Mucosa of rectum (tissue), 2 donors: ENCODE measurements around the gene OR2B2.
"Not testable (repeated sequence)": the region's sequence is repeated elsewhere in the genome, so short reads cannot be mapped to it uniquely, and the experiment has no call there.

ENCODE experiments used
- H3K27ac ChIP-seq, 2 donors: one replicate each; pipeline ENCODE4 v1.7.0; 2013; ENCODE audit warnings: inconsistent platforms in 2 of 2, low read depth in 2 of 2, low read length in 2 of 2
- H3K27me3 ChIP-seq, 2 donors: one replicate each; pipeline ENCODE4 v1.7.0; 2013; ENCODE audit warnings: low read length in 2 of 2; ENCODE audit not compliant: control insufficient read depth in 2 of 2, insufficient read depth in 2 of 2
- H3K36me3 ChIP-seq, 2 donors: one replicate each; pipeline ENCODE4 v1.7.0; 2013; ENCODE audit warnings: low read length in 2 of 2; ENCODE audit not compliant: control insufficient read depth in 2 of 2, insufficient read depth in 2 of 2
- H3K4me1 ChIP-seq, 2 donors: one replicate each; pipeline ENCODE4 v1.7.0; 2013; ENCODE audit warnings: low read length in 2 of 2, mild to moderate bottlenecking in 1 of 2; ENCODE audit not compliant: control insufficient read depth in 2 of 2, insufficient read depth in 2 of 2
- H3K4me3 ChIP-seq, 2 donors: one replicate each; pipeline ENCODE4 v1.7.0; 2013; ENCODE audit warnings: low read length in 2 of 2
- H3K9ac ChIP-seq, 2 donors: one replicate each; pipeline ENCODE4 v1.7.0; 2013; ENCODE audit warnings: low read length in 2 of 2, low read depth in 1 of 2, mild to moderate bottlenecking in 1 of 2
- H3K9me3 ChIP-seq, 2 donors: one replicate each; pipeline ENCODE4 v1.7.0; 2013; ENCODE audit warnings: low read length in 2 of 2; ENCODE audit not compliant: control insufficient read depth in 2 of 2
- donor health status: healthy.
- donor health status: Normal muscosa, but diverticular disease.

OR2B2 gene

DNA sequence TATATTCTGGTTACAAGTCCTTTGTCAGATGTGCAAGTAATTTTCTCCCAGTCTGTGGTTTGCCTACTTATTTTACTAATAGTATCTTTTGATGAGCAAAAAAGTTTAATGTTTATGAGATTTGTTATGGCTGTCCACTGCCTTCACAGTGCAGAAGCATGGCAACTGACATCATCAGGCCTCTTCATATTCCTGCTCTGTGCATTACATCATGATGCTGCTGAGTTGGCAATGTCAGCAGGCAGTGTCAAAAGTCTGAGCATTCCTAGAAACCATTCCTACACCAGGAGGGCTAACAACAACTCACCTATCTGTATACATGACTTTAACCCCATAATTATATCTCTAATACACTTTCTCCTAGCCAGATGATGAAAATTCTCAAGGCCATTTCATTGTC lies 10.8 kb upstream of the OR2B2 start:
- Histone ChIP-seq H3K4me3 (no peak overlapping the region), H3K27ac (no peak overlapping the region), H3K9ac (no peak overlapping the region), H3K36me3 (no peaks in the 10 kb centered on the region), H3K4me1 (no peaks in the 10 kb centered on the region), H3K9me3 (no peaks in the 10 kb centered on the region), H3K27me3 (no peaks in the 10 kb centered on the region)

DNA sequence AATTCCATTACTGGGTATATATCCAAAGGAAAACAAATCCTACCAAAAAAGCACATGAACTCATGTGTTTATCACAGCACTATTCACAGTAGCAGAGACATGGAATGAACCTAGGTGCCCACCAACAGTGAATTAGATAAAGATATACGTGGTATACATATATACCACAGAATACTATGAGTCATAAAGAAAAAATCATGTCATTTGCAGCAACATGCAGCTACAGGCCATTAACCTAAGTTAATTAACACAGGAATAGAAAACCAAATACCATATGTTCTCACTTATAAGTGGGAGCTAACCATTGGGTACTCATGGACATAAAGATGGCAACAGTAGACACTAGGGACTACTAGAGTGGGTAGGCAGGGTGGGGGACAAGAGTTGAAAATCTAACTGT lies 4.2 kb downstream of the OR2B2 start:
- H3K9ac ChIP-seq, result no peak overlapping the region

DNA sequence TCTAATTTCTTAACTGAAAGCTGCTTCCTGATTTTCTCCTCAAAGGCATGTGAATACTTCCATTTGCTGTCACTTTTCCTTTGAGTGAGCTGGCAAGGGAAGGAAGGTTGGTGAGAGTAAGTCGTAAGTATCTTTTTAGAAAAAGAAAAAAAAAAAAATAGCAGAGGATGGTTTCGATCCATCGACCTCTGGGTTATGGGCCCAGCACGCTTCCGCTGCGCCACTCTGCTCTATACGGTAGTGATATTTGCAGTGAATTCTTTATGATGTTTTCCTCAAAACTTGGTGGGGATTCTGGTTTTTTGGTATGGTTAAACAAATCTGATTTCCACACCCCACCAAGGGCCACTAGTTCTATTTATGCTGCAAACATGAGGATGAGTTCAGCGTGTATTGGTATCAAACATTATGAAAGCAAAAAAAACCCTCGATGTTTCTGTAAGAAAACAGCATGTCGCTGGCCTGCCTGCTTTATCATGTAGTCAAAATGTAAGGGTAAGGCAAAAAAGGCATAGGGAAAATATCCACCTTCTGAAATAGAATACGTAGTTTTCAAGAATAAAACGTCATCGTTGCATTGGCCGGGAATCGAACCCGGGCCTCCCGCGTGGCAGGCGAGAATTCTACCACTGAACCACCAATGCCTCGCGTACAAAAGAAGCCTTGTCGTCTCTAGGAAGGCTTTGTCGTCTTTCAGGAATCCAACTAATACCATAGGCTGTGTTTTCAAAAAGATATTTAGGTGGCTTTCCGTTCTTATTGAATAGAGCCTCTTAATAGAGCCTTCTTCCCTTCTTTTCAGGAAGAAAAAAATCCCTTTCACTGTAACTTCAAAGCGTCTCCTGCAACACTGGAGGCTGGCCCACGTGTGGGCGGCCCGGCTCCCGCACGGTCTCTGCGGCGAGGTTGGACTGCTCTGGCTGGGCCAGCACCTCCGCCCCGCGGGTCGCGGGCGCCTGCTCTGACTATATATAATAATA lies 9.6 kb downstream of the OR2B2 start:
- H3K36me3 ChIP-seq, result no peaks in the 10 kb centered on the region
- no peaks in the 10 kb centered on the region for H3K9me3 ChIP-seq
- peak overlapping the region; percentile 55 to 84 for H3K9ac ChIP-seq
- H3K4me1 ChIP-seq, result peaks cover 0 to 4% of the 10 kb centered on the region in 2 donors
- H3K27ac ChIP-seq, result peak overlapping the region; percentile 87 to 89
- H3K4me3 ChIP-seq, result peak overlapping the region; percentile 71 to 92
- H3K27me3 ChIP-seq, result no peaks in the 10 kb centered on the region

More for the DNA sequence above, 4.2 kb downstream of the OR2B2 start:
- H3K27me3 ChIP-seq, result no peaks in the 10 kb centered on the region
- H3K4me3 ChIP-seq, result no peak overlapping the region
- no peaks in the 10 kb centered on the region for H3K9me3 ChIP-seq
- no peak overlapping the region for H3K27ac ChIP-seq
- no peaks in the 10 kb centered on the region for H3K4me1 ChIP-seq
- no peaks in the 10 kb centered on the region for H3K36me3 ChIP-seq

DNA sequence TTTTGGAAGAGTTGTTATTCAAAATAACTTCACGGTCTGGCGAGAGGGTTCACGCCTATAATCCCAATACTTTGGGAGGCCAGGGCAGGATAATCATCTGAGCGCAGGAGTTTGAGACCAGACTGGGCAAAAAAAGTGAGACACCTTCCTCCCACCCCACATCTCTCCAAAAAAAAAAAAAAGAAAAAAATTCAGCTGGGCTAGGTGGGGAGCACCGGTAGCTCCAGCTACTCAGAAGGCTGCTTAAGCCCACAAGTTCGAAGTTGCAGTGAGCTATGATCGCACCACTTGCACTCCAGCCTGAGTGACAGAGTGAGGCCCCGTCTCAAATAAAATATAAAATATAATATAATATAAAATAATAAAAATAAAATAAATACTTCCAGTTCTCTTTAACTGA lies 10.4 kb downstream of the OR2B2 start:
- H3K9me3 ChIP-seq, result no peaks in the 10 kb centered on the region
- H3K9ac ChIP-seq, result no peak overlapping the region
- H3K27ac ChIP-seq, result no peak overlapping the region
- no peaks in the 10 kb centered on the region for H3K27me3 ChIP-seq
- H3K4me3 ChIP-seq, result no peak overlapping the region
- H3K4me1 ChIP-seq, result peaks cover 0 to 4% of the 10 kb centered on the region in 2 donors
- no peaks in the 10 kb centered on the region for H3K36me3 ChIP-seq

DNA sequence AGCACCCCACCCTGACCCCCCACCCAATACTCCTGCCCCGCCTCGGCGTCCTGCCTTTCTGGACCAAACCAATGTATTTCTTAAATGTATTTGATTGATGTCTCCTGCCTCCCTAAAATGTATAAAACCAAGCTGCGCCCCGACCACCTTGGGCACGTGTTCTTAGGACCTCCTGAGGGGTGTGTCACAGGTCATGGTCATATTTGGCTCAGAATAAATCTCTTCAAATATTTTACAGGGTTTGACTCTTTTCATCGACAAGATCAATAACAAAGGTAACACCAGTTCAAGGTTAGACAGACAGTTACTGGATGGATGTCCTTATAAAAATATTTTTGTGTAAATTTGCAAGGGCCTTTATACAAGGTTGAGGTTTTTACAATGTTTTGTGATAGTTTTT lies 12.0 kb downstream of the OR2B2 start:
- not testable (repeated sequence) for H3K27ac ChIP-seq, H3K4me3 ChIP-seq, H3K9me3 ChIP-seq, H3K4me1 ChIP-seq, H3K27me3 ChIP-seq, H3K9ac ChIP-seq, H3K36me3 ChIP-seq

DNA sequence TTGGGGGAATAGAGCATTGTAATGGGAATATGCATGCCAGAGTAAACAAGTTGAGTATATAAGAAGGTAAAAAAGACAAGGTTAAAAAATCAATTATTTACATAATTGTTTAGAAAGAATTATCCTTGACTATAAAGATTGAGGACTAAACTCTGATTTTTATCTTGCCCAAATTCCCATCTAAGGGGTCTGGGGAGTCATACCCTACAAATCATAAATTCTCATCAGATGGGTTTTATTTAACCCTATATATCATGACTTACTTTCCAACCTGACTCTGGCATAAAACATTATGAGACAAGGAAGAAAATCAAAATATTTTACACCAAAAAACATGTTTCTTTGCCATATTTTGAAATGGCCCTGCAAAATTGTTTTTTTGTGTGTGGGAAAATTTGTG lies 12.7 kb downstream of the OR2B2 start:
- Histone ChIP-seq H3K9me3 (no peaks in the 10 kb centered on the region), H3K36me3 (no peaks in the 10 kb centered on the region), H3K9ac (no peak overlapping the region), H3K27me3 (no peaks in the 10 kb centered on the region), H3K4me3 (no peak overlapping the region), H3K27ac (no peak overlapping the region), H3K4me1 (peaks cover 0 to 4% of the 10 kb centered on the region in 2 donors)

DNA sequence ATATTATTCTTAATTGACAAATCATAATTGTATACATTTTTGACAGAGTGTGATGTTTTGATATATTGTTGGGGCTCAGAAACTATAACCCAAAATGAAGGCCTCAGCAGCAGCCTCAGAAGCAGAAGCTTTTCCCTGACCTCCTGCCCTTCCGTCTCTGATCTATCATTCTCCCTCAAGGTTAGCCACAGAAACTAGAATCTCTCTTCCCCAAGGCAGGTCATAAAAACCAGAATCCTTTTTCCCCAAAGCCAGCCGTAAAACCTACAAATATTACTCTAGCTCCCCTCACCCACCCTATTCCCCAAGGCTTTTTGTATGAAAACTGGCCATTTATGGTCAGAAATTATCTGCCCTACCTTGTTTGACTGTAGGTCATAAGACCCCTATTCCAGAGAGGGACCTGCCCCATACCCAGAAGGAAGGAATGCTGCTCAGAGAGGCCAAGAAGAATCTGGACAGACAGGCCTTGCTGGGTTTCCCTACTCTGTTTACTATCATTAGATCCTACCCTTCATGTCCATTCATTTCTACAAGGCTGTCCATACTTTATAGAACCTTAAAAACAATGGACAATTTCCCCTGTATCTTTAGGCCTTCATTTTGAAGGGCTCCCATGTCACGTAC lies 14.5 kb downstream of the OR2B2 start:
- no peak overlapping the region for H3K9ac ChIP-seq
- no peak overlapping the region for H3K4me3 ChIP-seq
- H3K9me3 ChIP-seq, result no peaks in the 10 kb centered on the region
- H3K36me3 ChIP-seq, result no peaks in the 10 kb centered on the region
- H3K27me3 ChIP-seq, result no peaks in the 10 kb centered on the region
- no peak overlapping the region for H3K27ac ChIP-seq
- H3K4me1 ChIP-seq, result peaks cover 8 to 15% of the 10 kb centered on the region in 2 donors

DNA sequence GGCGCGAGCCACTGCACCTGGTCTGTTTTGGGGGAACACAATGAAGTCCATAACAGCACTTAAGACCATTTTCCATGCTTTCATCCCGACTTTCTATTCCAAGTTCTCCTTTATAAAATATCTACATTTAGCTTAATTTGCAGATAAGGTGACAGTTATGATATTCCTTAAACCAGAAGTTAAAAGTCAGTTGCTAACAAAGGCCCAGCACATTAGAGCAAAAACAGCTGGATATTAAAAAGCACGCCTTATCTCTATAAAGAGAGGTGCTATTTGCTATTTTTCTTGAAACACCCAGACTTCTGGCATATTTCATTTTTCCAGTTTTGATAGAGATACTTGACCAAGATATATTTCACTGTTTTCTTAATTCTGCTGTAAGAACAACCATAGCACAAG lies 15.8 kb downstream of the OR2B2 start:
- H3K36me3 ChIP-seq, result no peaks in the 10 kb centered on the region
- H3K27me3 ChIP-seq, result no peaks in the 10 kb centered on the region
- H3K4me1 ChIP-seq, result peaks cover 10 to 13% of the 10 kb centered on the region in 2 donors
- H3K9me3 ChIP-seq, result no peaks in the 10 kb centered on the region
- no peak overlapping the region for H3K4me3 ChIP-seq
- no peak overlapping the region for H3K9ac ChIP-seq
- H3K27ac ChIP-seq, result no peak overlapping the region

DNA sequence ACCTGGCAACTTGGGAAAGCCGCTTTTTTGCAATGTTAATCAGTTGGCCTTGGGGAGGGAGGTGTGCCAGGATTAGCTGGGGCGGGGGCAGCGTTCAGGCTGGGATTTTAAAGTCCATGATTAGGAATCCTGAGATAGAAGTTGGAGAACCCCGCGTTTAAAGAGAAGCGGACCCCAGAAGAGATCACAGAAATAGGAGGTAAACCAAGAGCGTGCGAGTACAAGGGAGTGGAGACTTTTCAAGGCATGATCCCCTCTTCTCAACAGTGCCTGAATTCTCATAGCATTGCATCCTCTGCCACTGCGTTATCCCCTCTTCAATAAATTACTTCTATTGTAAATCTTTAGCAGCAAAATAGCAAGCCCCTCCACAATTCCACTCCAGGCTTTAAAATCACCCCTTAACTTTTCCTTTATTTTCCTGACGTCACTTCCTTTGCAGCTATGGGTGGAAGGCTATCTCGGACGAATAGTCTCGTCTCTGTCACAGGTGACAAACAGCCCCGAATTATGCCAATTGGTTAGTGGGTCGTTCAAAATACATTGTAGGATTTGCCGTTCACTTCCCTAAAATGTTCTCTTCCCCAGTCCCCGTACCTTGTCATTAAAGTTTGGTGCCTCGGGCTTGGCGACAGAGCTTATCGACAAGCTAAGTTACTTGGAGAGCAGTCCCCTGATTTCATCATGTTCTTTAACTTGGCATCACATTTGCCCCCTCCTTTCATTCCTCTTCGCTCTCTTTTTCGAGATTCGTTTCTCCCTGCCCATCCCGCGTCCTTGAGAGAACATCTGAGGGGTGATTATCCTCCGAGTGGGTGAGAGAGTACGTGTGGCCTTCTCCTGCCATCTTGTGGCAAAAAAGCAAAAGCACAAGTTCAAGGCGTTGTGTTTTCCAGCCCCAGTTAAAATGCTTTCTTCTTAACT lies 17.1 kb downstream of the OR2B2 start:
- H3K36me3 ChIP-seq, result no peaks in the 10 kb centered on the region
- peak overlapping the region; percentile 96 to 97 for H3K27ac ChIP-seq
- H3K9ac ChIP-seq, result peak overlapping the region; percentile 92 to 93
- H3K27me3 ChIP-seq, result peaks cover 0 to 1% of the 10 kb centered on the region in 2 donors
- peak overlapping the region; percentile 83 to 90 for H3K4me3 ChIP-seq
- H3K4me1 ChIP-seq, result peaks cover 15 to 18% of the 10 kb centered on the region in 2 donors
- H3K9me3 ChIP-seq, result no peaks in the 10 kb centered on the region
